Bronchial epithelial cell (primary cell): ENCODE measurements around the gene PRKG1. TPM values are rescaled to one million over a fixed set of nuclear protein-coding genes. Genes with fewer than 3 reads are reported as not detected.

Experiments used
- DNase-seq: peaks from one replicate; pipeline ENCODE4 v3.0.0-alpha.2; 2010; ENCODE audit warnings: low read depth
- FAIRE-seq: peaks from 2 replicates; lab custom pipeline; 2011; peaks lifted over from hg19 to GRCh38; lab: Jason Lieb, UNC
- H3K27me3 ChIP-seq: 2 replicates; pipeline ENCODE4 v1.5.1; 2011; ENCODE audit warnings: low read length; ENCODE audit not compliant: control insufficient read depth, insufficient read depth
- H3K36me3 ChIP-seq: 2 replicates; pipeline ENCODE4 v1.5.1; 2011; ENCODE audit warnings: low read length; ENCODE audit not compliant: control insufficient read depth, insufficient read depth
- H3K4me3 ChIP-seq: 2 replicates; pipeline ENCODE4 v1.5.1; 2011; ENCODE audit warnings: mild to moderate bottlenecking, low read depth, low read length, control low read depth
- total RNA-seq: library from RNA; depleted of rRNA; stranded (reverse); fragments of >200 nt; gene quantifications from 2 replicates; pipeline ENCODE4 v1.2.1, GENCODE V29; 2014
- TF ChIP-seq, protein P1 (sequence below): IDR thresholded peaks from 2 replicates; pipeline ENCODE4 v1.5.1; 2011; ENCODE audit warnings: mild to moderate bottlenecking, moderate library complexity, low read length, control low read depth, inconsistent platforms; ENCODE audit not compliant: insufficient read depth, severe bottlenecking

The PRKG1 gene
- total RNA-seq, 1 donor from 2014 or later: 0.26 TPM

DNA sequence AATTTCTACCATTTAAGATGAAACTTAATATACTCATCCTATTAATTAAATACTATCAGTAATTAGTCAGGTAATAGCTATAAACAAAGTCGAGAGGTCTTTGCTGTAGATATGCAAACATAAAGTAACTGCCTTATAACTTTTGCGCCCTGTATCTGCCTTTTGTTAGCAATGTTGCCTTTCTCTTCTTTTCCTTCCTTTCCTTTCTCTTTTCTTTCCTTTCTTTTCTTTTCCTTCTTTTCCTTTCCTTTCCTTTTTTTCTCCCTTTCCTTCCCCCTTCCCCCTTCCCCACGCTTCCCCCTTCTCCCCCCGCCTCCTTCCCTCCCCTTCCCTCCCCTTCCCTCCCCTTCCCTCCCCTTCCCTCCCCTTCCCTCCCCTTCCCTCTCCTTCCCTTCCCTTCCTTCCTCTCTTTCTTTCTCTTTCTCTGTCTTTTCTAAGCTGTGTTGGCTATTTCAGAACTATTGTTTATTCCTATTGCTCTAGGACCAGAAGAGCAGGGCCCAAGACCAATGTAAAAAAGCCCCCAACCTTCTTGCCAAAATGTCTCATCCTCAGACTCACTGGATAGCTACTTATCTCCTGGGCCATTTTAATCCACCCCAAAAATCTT is 1174.5 kb downstream of the PRKG1 start:
- Histone ChIP-seq H3K36me3 (no peaks in the 10 kb centered on the region), H3K4me3 (no peak overlapping the region), H3K27me3 (no peaks in the 10 kb centered on the region)
- TF ChIP-seq, protein P1, sequence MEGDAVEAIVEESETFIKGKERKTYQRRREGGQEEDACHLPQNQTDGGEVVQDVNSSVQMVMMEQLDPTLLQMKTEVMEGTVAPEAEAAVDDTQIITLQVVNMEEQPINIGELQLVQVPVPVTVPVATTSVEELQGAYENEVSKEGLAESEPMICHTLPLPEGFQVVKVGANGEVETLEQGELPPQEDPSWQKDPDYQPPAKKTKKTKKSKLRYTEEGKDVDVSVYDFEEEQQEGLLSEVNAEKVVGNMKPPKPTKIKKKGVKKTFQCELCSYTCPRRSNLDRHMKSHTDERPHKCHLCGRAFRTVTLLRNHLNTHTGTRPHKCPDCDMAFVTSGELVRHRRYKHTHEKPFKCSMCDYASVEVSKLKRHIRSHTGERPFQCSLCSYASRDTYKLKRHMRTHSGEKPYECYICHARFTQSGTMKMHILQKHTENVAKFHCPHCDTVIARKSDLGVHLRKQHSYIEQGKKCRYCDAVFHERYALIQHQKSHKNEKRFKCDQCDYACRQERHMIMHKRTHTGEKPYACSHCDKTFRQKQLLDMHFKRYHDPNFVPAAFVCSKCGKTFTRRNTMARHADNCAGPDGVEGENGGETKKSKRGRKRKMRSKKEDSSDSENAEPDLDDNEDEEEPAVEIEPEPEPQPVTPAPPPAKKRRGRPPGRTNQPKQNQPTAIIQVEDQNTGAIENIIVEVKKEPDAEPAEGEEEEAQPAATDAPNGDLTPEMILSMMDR: no peak
- DNase-seq: no peak
- no peak for FAIRE-seq

DNA sequence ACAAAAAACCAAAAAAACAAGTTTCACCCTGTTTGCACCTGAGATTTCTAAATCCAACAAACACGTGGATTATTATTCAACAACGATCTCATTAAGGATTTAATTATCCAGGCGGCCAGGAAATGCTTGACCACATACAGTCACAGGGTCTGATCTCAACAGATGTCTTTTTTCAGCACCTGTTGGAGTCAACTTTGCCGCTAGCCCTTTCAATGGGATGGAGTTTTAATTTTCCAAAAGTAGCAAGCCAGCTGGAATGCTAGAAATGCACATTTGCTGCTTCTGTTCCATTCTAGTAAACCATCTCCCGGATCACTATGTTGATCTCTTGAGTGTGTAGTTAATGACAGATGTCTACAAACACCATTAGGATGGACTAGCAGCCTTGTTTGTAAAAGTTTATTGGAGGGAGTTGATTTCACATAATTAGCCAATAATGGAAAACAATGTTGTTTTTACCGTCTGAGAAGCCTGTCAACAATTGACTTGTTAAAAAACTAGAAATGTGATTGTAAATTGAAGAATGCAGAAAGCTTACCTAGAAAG is 1175.6 kb downstream of the PRKG1 start:
- FAIRE-seq (no peak), DNase-seq (no peak)
- no peaks in the 10 kb centered on the region for H3K36me3 ChIP-seq
- H3K4me3 ChIP-seq: no peak overlapping the region
- no peaks in the 10 kb centered on the region for H3K27me3 ChIP-seq
- TF ChIP-seq, protein P1: no peak

GRCh38 chr10:52250510-52250909 is 1176.2 kb downstream of the PRKG1 start:
- H3K27me3 ChIP-seq: no peaks in the 10 kb centered on the region
- FAIRE-seq (no peak), DNase-seq (no peak)
- no peaks in the 10 kb centered on the region for H3K36me3 ChIP-seq
- TF ChIP-seq, protein P1: no peak
- no peak overlapping the region for H3K4me3 ChIP-seq

- FAIRE-seq (no peak), DNase-seq (no peak)
- Histone ChIP-seq H3K27me3 (no peaks in the 10 kb centered on the region), H3K36me3 (no peaks in the 10 kb centered on the region), H3K4me3 (no peak overlapping the region)
- TF ChIP-seq, protein P1: no peak
Measured at GRCh38 chr10:52252307-52252706, 1178.0 kb downstream of the PRKG1 start.

GRCh38 chr10:52256832-52257691 is 1182.8 kb downstream of the PRKG1 start:
- no peak for FAIRE-seq
- no peak overlapping the region for H3K4me3 ChIP-seq
- peak; percentile 98 for DNase-seq

More at GRCh38 chr10:52256832-52257691, 1182.8 kb downstream of the PRKG1 start:
- no peaks in the 10 kb centered on the region for H3K27me3 ChIP-seq
- TF ChIP-seq, protein P1: no peak
- no peaks in the 10 kb centered on the region for H3K36me3 ChIP-seq
